Sigmoid colon (tissue), 4 donors: ENCODE measurements around the gene BICRA.

Experiments
- POLR2AphosphoS5 ChIP-seq, 4 donors: sonication (generic); formaldehyde crosslinking; IDR thresholded peaks; one replicate each; pipeline ENCODE4 v1.6.1; 2017; ENCODE audit warnings: antibody characterized with exemption in 4 of 4
- TF ChIP-seq, protein P1 (sequence below), 4 experiments: fragments of 450-650 bp in 3 of 4; fragments of 200-600 bp in 1 of 4; IDR thresholded peaks; one replicate each; pipeline ENCODE4 v1.5.1; 2016 to 2019; ENCODE audit warnings: antibody characterized with exemption in 4 of 4, mild to moderate bottlenecking in 3 of 4, moderate library complexity in 2 of 4

- TF ChIP-seq POLR2AphosphoS5 (IDR thresholded peaks at IDR 0.05), result peak in 1 of 4 donors; percentile 6
- TF ChIP-seq, protein P1, sequence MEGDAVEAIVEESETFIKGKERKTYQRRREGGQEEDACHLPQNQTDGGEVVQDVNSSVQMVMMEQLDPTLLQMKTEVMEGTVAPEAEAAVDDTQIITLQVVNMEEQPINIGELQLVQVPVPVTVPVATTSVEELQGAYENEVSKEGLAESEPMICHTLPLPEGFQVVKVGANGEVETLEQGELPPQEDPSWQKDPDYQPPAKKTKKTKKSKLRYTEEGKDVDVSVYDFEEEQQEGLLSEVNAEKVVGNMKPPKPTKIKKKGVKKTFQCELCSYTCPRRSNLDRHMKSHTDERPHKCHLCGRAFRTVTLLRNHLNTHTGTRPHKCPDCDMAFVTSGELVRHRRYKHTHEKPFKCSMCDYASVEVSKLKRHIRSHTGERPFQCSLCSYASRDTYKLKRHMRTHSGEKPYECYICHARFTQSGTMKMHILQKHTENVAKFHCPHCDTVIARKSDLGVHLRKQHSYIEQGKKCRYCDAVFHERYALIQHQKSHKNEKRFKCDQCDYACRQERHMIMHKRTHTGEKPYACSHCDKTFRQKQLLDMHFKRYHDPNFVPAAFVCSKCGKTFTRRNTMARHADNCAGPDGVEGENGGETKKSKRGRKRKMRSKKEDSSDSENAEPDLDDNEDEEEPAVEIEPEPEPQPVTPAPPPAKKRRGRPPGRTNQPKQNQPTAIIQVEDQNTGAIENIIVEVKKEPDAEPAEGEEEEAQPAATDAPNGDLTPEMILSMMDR (IDR thresholded peaks at IDR 0.05), result no peak
Observed at GRCh38 chr19:47725759-47726401, 116.9 kb downstream of the BICRA start.
